Tongue (tissue), 2 donors: ENCODE data around the gene ZNF513. TPM values are rescaled to one million over a fixed set of nuclear protein-coding genes. Genes with fewer than 3 reads are reported as not detected.

Source experiments
- DNase-seq: peaks from one replicate; pipeline ENCODE4 v3.0.0-alpha.2; 2015
- total RNA-seq: library from RNA; depleted of rRNA; stranded (reverse); fragments of >200 nt; gene quantifications from one replicate; pipeline ENCODE4 v1.2.3, GENCODE V29; 2014

The ZNF513 gene
- total RNA-seq, 1 donor from 2014 or later = 9.4 TPM

DNA sequence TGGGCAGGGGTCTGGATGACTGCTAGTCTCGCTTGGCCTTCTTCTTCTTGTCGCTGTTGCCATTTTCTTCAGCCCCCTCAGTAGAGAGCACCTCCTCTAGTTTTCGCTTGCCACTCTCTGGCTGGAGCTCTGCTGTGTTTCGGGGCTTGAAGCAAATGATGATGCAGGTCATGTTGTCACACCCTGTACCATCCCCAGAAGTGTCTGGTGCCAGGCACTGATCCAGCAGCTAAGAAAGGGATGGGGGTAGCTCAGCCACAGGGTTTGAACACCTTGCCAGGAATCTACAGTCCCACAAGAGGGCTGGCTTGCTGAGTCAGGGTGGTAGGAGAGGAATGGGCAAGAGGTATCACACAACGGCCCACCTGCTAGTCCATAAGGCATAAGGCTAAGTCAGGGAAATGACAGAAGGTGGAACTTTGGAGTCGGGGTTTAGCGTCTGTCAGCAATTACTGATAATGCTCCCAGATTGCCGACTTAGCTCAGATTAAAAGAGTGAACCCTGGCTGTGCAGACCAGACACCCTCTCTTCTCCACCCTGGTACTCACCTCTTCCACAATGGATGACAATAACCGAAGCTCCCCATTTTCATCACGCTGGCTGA is 1.1 kb upstream of the ZNF513 start:
- DNase-seq = no peak

DNA sequence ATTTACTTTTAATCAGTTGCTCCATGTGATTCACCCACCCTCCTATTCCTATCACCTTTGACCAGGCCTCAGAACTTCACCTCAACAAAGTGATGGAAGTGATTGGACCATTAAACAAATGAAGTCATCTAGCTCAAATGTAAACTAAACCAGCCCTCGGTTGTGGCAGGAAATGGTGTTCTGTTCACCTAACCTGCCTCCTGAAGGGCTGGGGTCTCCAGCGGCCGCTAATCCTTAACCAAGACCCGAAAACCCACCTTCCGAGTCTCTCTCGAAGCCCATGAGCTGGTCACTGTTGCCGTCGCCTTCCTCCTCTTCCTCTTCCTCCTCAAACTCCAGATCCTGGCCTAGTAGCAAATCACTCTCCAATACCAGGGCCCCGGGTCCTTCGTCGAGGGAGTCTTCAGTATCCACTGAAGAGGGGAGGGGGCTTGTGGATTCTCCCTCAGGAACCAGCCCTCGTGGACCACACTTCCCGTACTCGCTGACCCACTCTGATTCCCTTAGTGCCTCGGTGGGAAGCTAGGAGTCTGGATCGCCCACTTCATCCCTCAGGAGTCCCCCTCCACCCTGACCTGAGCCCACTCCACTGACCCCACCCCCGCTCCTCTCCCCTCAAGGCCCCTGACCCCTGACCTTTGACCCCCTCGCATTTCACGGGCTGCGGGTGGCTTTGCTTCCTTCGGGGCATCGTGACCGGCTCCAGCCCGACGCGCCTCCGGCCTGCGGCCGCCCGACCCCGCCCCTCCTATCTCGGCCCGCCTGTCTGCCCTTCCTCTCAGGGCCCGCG is 503 bp downstream of the ZNF513 start:
- no peak for DNase-seq

DNA sequence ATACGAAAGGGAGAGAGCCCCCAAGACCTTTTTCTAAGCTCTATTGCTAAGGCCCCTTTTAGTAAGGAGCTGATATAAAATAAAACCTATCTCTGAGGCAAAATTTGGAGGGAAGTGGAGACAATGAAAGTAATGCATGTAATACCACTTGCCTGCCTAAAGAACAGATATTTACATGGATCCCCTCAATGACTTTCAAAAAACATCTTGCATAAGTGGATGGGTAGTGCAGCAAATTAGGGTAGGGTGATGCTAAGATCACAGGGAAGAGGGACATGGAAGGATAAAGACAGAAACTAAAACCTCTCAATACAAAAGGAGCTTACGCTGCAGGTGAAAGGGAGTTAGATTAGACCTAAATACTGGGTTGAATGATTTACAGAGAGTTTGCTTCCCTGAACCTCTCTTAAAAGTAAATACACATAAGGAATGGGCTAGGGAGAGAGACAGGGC is 1.1 kb downstream of the ZNF513 start:
- DNase-seq = no peak

DNA sequence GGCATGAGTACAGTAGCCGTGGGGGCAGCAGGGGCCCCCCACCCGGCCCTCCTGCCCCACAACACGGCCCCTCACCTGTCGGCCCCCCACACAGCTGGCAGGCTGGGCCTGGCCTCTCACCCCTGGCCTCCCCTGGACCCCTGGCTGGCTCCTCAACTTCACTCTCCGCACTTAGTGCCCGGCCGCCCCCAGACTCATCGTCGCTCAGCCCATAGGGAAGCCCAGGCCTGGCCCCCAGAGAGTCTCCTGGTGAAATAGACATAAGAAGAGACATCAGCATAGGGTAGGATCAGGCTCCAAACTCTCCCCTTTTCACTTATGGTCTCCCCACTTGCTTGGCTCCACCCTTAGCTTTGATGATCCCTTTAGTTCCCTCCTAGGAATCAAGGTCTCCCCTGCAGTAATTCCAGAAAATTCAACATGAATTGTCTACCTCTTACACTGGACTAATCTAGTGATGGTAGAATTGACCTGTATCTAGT is 1.7 kb downstream of the ZNF513 start:
- no peak for DNase-seq

DNA sequence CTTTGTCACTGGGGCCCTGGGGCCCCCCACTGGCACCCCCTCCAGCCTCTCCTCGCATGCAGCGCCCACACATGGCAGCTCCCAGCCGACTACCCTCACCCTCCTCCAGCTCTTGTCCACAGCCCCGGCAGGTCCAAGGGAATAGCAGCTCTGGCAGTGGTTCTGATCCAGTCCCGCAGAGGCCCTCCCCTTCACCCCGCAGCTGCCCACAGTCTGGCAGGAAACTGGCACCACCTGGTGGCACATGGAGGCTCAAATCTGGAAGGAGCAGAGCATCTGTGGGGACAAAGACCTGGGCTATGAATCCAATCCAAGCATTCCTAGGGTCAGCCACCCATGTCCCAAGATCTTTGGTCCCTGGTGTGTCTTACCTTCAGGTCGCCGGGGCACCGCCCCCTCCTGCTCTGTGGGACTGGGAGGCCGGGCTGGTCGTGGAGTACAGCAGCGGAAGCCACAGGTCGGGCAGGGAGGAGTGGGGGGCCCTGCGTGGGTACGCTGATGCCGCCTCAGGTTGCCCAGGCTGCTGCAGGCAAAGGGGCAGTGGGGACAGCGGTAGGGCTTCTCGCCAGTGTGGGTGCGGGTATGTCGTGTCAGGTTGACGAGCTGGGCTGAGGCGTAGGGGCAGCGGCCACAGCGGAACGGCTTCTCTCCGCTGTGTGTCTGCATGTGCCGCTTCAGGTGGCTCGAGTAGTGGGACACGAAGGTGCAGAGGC is 2.3 kb downstream of the ZNF513 start:
- DNase-seq = no peak

DNA sequence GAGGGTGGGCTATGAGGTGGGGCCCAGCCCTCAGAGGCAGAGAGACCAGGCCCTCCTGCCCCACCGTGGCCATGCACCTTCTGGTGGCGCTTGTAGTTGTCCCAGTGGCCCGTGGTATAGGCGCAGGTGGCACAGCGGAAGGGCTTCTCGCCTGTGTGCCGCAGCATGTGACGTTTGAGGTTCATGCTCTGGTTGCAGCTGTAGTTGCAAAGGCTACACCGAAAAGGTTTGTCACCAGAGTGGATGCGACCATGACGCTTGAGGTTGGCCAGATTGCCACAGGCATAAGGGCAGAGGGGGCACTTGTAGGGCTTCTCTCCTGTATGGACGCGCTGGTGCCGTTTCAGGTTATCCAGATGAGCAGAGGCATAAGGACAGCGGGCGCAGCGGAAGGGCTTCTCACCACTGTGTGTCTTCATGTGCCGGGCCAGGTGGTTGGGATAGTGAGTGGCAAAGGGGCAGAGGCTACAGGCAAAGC is 2.9 kb downstream of the ZNF513 start:
- no peak for DNase-seq

DNA sequence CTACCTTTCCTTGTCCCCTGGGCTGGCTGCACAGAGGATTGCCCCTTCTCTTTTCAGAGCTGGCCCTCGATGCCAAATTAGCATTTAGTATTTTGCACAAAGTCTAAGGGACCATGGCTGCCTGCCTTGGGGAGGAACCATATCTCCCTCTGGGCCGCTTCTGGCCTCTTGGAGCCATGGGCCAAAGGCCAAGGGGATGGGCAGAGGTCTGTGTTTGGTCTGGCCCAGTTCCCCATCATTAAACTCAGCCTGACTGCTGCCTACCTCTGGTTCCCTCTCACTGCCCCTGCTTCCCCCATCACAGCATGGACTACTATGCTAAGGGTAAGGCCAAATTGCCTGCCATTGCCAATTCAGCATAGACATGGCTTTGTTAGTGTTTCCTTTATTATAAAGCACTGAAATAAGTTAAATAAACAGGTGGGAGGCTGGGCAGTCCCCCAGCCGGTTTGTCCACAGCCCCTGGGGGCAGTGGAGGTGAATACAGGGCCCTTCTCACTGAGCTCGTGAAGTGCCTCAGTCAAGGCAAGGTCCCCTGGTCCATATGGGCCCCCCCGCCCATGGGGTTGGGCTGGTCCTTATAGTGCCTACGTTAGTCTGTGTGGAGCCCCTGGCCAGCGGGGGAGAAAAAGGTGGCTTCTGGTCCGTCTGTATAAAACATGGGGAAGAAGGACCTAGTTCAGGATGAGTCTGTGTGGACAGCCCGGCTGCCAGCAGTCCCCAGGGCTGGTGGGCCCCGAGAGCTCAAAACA is 3.5 kb downstream of the ZNF513 start:
- no peak for DNase-seq

DNA sequence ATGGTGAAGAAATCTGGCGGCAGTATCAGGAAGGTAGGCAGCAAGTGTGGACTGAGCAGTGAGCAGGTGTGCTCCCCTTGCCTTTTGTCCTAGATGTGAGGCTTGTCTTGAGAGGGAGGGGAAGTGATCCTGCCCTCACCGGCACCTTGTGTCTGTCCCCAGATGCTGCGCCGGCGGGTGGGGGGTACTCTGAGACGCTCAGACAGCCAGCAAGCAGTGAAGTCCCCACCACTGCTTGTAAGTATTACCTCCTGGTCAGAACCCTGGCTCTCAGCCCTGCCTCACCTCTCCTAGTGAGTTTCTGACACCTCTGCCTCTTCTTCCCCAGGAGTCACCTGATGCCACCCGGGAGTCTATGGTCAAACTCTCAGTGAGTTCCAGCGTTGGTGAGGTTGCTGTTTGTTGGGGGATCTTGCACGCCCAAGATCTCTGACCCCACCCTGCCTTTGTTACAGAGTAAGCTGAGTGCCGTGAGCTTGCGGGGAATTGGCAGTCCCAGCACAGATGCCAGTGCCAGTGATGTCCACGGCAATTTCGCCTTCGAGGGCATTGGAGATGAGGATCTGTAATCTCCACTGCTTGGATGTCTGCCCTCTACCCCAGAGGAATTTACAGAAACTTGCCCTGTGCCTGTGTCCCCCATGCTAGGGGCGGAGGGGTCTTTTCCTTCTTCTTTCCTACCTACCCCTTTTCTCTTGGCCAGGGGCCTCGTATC is 4.2 kb downstream of the ZNF513 start:
- DNase-seq = no peak

DNA sequence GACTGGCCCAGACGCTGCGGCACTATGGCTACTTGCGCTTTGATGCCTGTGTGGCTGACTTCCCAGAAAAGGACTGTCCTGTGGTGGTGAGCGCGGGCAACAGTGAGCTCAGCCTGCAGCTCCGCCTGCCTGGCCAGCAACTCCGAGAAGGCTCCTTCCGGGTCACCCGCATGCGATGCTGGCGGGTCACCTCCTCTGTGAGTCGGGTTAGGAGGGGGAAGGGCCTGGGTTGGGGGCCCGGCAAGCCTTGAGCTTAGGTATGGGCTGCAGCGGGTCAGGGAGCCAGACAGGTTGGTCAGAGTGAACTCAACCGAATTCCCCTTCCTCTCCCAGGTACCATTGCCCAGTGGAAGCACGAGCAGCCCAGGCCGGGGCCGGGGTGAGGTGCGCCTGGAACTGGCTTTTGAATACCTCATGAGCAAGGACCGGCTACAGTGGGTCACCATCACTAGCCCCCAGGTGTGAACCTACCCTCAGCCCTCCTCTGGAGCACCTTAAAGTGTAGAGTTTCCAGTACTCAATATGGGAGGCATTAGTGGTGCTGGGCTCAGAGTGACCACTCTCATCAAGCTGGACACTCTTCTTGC is 4.9 kb downstream of the ZNF513 start:
- no peak for DNase-seq

DNA sequence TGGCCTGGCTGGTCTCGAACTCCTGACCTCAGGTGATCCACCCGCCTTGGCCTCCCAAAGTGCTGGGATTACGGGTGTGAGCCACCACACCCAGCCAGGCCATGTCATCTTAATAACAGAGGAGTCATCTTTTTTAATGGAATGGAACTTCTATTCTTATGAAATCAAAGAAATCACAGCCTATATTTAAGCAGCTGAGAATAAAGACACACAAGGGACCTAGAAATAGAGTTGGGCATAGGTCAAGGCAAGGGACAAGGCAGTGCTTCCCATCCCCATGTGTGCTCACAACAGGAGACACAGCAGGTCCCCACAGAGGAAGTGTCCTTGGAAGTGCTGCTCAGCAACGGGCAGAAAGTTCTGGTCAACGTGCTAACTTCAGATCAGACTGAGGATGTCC is 7.0 kb downstream of the ZNF513 start:
- no peak for DNase-seq

DNA sequence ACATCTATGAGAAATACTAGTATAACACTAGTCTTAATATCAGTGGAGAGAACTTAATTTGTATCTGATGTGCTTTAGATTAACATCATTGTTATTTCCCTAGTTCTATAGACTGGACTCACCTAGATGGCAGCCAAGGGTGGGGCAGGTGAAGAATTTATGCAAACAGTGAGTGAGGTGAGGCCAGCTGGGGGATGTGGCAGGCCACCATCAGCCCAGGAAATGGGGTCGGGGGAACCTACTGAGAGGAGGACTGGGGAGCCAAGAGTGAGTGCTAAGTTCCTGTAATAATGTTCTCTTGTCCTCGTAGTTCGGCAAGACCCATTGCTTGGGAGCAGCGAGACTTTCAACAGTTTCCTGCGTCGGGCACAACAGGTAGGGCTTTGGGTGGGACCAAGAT is 7.6 kb downstream of the ZNF513 start:
- no peak for DNase-seq

DNA sequence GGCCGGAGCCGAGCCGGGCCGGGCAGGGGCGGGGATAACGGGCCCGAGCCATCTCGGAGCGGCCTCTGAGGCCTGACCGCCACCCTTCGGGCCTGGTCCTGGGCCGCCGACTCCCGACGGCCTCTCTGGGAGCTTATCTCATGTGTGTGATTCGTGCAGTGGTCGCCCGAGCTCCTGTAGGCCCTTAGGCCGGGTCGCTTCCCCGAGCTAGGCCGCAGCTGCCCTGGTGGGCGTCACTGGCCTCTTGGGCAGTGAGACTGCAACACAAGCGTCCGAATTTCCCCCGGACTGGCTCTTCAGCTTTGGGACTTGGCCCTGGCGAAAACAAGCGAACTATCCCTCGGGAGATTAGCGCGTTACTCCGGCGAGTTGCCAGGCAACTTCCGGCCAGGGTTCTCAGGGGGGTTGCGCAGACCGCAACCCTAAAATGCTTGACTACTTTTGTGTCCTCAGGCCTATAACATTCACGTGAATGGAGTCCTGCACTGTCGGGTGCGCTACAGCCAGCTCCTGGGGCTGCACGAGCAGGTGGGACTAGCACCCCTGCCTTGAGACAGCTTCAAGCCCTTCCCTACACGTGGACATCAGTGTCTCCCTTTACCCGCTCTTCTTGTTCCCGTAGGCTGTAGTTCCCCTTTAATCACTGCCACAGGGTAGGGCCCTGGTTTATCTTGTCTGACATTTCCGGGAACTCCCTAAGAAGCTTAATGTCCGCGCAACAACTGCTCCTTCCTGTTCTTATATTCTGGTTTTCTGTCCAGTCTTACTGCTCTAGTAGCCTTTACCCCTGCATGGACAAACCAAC is 9.5 kb downstream of the ZNF513 start:
- peak; percentile 40 for DNase-seq

DNA sequence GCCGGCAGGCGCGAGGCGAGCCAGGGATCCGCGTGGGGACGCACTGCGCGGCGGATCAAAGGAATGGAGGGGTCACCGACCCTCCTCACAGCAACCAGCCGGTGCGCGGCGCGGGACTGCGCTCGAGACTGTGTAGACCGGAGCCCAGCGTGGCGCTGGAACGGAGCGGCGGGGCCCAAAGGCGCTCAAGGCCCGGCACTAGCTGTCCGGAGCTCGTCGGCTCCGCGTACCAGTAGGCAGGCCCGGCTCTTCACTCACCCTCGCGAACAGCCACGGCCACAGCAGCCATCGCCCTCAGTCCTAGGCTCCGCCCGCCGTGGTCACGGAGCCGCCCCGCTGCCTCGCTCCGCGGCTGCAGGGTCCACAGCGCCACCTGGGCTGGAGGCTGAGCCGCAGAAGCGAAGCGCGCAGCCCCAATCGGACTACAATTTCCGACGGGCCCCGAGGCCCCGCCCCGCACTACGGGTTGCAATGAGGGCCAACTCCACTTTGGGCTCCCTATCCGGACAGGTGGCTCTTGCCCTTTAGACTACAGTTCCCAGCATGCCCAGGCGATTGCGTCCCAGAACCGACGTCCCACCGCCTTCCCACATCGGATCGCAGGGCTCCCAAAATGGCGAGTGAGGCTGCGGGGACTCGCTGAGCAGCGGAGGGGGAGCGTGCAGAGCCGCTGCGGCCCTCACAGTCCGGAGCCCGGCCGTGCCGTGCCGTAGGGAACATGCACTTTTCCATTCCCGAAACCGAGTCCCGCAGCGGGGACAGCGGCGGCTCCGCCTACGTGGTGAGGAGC is 10.3 kb downstream of the ZNF513 start, which contains the start of the genes EIF2B4 and SNX17:
TSS of gene EIF2B4 (minus strand) at position 313 of the 790 bp plus-strand sequence. CDS start at position 289, 24 bp downstream.
TSS of gene SNX17 (plus strand) at position 591 of the 790 bp plus-strand sequence. CDS start at position 719, 128 bp downstream.
- DNase-seq = peak; percentile 100

DNA sequence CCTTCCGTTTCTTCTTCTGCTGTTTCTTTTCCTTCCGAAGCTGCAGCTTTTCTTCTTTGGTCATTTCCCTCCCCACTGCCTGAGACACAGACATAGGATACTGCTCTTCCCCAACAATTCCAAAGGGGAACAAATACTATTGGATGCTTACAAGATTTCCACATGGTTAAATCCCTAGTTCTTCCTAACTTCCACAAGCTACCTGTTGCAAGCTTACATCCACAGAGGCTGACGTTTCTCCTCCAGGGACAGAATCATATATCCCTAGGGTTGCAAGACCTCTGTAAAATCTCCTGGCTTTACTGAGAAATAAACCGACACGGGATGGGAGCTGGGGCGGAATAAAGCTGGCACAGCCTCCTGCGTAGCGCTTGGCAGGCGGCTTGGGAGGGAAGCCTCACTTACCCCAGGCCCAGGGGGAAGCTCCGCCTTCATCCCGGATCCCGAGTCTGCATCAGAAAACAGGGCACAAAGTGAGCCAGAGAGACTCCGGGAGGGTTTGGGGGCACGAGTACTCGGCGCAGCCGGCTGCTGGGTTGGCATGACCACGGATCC is 11.0 kb downstream of the ZNF513 start:
- peak; percentile 75 for DNase-seq

DNA sequence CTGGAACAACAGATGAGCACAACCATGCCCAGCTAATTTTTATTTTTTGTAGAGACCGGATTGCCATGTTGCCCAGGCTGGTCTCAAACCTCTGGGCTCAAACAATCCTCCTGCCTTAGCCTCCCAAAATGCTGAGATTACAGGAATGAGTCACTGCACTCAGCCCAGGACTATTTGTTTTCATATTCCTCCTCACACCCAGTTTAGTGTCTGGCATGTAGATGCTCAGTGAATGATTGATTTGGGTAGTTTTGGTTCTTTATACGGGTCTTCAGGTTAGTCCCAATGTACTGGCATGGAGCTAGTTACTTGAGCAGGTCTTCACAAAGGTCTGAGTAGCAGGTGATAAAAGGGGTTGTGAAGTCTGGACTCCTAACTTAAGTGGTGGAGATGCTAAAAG is 16.6 kb downstream of the ZNF513 start:
- DNase-seq = no peak

DNA sequence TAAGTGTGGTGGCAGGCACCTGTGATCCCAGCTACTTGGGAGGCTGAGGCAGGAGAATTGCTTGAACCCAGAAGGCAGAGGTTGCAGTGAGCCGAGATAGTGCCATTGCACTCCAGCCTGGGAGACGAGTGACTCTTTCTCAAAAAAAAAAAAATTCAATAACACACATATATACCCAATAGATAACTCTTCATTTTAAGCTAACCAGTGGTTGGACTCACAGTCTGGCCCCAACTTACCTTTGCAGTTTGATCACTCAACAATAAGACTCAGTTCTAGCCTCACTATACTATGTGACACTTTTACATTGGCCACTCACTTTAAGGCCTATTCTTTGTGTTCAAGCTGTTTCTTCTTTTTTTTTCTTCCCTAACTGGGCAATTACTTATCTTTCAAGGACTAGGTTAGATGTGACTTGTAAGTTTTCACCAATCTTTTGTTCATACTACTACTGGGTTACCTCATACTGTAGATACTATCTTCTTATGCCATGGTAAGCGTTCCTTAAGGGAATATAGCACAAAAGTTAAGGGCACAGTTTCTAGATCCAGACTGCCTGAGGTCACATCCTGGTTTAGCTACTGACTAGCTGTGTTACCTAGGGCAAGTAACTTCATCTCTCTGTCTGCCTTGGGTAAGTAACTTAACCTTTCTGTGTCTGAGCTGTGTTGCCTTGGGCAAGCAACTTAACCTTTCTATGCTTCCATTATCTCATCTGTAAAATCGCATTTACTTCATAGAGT is 17.7 kb downstream of the ZNF513 start:
- DNase-seq = no peak

DNA sequence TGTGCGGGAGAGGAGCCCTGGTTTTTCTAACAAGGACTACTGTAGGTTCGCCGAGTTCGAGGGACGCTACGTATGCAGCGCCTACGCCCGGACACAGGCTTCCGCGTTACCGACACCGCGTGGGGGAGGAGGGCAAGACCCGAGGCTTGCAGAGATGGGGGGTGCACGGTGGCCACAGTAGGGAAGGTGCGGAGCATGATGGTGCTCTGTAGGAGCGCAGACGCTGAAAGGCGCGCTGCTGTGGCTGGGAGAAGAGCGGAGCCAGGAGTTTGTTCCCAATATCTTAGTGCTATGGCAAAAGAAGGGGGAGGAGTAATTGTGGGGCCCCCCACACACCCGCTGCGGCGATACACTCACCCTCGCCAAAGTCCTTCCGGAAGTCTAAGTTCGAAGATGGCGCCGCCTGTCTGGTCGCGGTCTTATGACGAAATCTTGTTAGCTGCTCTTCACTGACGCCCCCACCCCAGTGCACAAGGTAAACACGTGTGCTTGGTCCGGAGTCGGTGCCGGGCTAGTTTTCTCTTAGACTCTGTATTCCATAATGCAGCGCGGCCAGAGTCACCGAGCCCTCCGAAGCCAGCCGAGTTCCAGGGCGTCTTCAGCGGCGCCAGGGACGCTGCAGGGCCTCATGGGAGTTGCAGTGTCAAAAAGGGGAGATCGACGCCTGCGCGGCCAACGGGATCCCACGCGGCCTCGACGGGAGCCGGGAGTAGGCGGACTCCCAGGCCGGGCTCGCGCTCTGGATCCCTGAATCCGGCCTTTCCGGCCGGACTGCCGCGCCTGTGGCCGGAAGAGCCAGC is 24.0 kb downstream of the ZNF513 start, which contains the start of gene GTF3C2:
TSS of gene GTF3C2 (minus strand) at position 383 of the 800 bp plus-strand sequence. CDS start 13,210 bp downstream, outside the sequence.
- peak; percentile 99 for DNase-seq
